ENCODE results near the gene PTGIS.

DNA sequence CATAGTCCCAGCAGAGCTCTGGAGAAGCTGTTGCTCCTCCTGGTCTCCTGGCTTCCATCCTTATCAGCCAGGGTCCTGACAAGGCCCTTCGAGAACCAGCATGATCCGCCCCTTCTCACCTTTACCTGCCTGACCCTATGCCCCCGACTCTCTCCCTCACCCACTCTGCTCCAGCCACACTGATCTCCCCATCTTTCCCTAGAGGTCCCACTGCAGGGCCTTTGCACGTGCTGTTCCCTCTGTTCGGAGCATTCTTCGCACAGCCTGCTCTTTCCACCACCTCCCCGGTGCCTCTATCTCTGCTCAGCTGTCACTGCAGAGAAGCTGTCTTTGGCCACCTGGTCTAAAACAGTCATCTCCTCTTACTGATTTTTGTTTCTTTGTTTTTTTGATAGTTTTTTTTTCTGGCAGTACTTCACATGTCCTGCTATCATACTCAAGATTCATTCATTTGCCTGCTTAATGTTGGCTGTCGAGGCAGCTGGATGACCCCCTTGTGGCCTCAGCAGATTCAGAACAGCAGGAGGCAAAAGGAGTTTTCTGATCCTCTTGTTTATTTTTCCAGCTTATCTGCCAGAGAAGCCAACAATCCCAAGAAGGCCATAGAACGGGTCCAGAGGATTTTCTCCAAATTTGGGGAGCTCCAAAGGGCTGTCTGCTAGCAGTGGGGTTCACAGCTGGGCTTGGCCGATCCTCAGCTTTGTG, 1.6 kb upstream of the PTGIS start:
- TF ChIP-seq EZH2 (IDR thresholded peaks at IDR 0.05; ENCODE audit: borderline replicate concordance, low read depth, low read length, severe bottlenecking) = no peak
- TF ChIP-seq, protein P1, sequence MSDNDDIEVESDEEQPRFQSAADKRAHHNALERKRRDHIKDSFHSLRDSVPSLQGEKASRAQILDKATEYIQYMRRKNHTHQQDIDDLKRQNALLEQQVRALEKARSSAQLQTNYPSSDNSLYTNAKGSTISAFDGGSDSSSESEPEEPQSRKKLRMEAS (IDR thresholded peaks at IDR 0.05; ENCODE audit: insufficient read depth, insufficient read length) = no peak
- no peak for TF ChIP-seq GATA2 (IDR thresholded peaks at IDR 0.05; ENCODE audit: insufficient read depth, insufficient read length, low read depth, low read length)
- TF ChIP-seq, protein P2, sequence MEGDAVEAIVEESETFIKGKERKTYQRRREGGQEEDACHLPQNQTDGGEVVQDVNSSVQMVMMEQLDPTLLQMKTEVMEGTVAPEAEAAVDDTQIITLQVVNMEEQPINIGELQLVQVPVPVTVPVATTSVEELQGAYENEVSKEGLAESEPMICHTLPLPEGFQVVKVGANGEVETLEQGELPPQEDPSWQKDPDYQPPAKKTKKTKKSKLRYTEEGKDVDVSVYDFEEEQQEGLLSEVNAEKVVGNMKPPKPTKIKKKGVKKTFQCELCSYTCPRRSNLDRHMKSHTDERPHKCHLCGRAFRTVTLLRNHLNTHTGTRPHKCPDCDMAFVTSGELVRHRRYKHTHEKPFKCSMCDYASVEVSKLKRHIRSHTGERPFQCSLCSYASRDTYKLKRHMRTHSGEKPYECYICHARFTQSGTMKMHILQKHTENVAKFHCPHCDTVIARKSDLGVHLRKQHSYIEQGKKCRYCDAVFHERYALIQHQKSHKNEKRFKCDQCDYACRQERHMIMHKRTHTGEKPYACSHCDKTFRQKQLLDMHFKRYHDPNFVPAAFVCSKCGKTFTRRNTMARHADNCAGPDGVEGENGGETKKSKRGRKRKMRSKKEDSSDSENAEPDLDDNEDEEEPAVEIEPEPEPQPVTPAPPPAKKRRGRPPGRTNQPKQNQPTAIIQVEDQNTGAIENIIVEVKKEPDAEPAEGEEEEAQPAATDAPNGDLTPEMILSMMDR (IDR thresholded peaks at IDR 0.05; ENCODE audit: extremely low read depth in 1 of 2, insufficient read depth in 1 of 2, low read depth in 1 of 2, low read length in 2 of 2) = no peak
